ENCODE results near the gene STAT4.

The STAT4 gene

DNA sequence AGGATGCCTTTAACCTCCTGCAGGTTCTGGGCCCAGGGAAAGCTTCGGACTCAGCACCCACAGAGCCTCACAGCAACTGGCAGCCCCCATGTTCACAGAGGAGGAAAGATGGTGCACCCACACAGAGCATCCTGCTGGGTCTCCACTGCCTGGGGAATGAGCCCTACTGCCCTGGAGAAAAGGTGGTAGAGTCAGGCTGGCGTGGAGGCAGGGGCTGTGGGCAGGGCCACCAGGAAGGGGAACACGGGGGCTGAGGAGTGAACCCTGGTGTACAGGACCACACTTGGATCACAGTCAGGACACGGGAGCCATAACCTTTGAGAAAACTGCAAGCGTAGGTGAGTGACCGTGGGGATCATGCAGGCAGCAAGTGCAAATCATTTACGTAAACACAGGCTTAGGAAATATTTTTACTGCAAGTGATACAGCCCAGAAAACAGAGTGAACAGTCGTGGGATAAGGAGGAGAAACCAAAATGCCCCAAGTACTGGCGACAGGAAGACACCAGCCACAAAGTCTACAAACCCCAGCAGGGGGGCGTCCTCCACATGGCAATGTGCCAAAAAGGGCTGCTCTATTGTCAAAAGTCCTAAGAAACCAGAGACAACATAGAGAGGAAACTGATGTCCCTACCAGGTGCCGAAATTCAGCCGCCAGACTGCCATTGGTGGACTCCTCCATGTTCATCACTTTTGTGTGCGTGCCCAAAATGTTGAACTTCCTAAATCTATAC, 164.4 kb downstream of the STAT4 start:
- no peak for DNase-seq

- peak; percentile 74 for DNase-seq
Measured at GRCh38 chr2:190984595-190984994, 166.2 kb downstream of the STAT4 start.

- DNase-seq, result no peak
Measured at GRCh38 chr2:190982262-190983034, 168.3 kb downstream of the STAT4 start.

DNA sequence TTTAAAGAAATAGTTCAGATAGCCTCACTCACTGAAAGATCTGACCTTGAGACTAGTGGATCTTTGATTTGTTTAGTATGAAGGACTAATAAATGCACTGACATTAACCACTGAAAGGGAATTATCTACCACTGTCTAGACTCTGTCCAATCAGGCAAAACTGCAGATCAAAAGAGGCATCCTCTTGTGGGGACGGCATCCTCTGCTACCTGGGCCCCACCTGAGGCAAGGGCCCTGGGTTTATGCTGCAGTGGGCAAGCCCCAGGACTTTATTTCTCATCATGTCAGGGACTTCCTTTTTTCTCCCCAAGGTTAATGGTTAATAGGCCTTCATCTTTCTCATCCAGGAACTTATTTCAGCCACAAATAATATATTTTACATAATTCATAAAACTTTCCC, 169.1 kb downstream of the STAT4 start:
- no peak for DNase-seq

GRCh38 chr2:190981333-190981732, 169.5 kb downstream of the STAT4 start:
- DNase-seq, result no peak

- no peak for DNase-seq
Measured at GRCh38 chr2:190980630-190981209, 170.1 kb downstream of the STAT4 start.

DNA sequence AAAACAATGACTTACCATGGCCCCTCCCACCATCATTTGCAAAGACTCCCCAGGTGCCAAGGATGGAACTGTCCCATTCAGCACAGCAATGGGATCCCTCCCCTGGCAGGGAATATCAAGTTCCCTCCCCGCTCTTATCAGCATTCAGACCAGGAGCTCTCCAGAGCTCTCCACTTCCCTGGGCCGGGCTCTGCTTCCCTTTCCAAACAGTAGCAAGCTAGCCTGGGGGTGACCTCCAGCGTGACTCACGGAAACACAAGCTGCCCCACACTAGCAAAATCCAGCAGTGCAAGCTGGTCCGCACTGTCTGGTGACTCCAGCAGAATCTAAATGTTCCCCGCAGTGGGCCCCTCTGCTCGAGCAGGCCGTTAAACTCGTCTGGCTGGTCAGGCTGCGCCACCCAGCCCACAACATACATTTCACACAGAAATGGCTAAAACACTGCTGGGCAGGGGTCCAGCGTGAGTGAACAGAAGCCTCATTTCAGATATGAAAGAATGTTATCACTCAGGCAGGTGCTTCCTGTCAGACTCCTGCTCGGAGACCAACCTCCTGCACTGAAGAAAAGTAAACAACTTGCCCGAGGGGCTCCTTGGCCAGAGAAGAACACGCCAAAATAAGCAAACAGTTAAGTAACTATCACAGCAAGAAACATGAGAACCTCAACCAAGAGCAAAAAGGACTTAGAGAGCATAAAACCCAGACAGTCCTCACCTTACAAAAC, 170.7 kb downstream of the STAT4 start:
- DNase-seq, result peak; percentile 98
